DND-41 (cell line): ENCODE measurements around the gene AMDHD1.

ENCODE experiments used
- ATAC-seq: fragments of 200-7000 bp; cut with Tn5 transposase; 3 replicates; pipeline ENCODE4 v1.9.1; 2021; ENCODE audit warnings: low read depth; ENCODE audit not compliant: insufficient read depth
- DNase-seq: peaks from one replicate; pipeline ENCODE4 v3.0.0-alpha.2; 2020
- H2AFZ ChIP-seq: 2 replicates; pipeline ENCODE4 v1.6.0; 2012; ENCODE audit warnings: low read depth, low read length
- H3K27ac ChIP-seq: 2 replicates; pipeline ENCODE4 v1.5.1; 2012; ENCODE audit warnings: low read length, inconsistent platforms
- H3K27me3 ChIP-seq: fragments of 200-600 bp; sonication (generic); 2 replicates; pipeline ENCODE4 v1.6.0; 2012; ENCODE audit warnings: low read length, mild to moderate bottlenecking, inconsistent platforms; ENCODE audit not compliant: insufficient read depth, poor library complexity
- H3K36me3 ChIP-seq: 2 replicates; pipeline ENCODE4 v1.5.1; 2012; ENCODE audit warnings: low read length, inconsistent platforms; ENCODE audit not compliant: insufficient read depth
- H3K4me1 ChIP-seq: 2 replicates; pipeline ENCODE4 v1.5.1; 2012; ENCODE audit warnings: mild to moderate bottlenecking, low read length; ENCODE audit not compliant: insufficient read depth
- H3K4me2 ChIP-seq: 2 replicates; pipeline ENCODE4 v1.6.0; 2012; ENCODE audit warnings: mild to moderate bottlenecking, moderate library complexity, low read length, inconsistent platforms; ENCODE audit not compliant: insufficient read depth
- H3K4me3 ChIP-seq, 2 experiments: fragments of 200-600 bp in 1 of 2; shearing (Covaris generic) in 1 of 2; 2 replicates each; pipeline ENCODE4 v1.5.1; 2012 to 2016; ENCODE audit warnings: inconsistent platforms in 2 of 2, low read length in 2 of 2, mild to moderate bottlenecking in 2 of 2, low read depth in 1 of 2, moderate library complexity in 1 of 2
- H3K79me2 ChIP-seq: 2 replicates; pipeline ENCODE4 v1.6.0; 2012; ENCODE audit warnings: low read length, inconsistent platforms; ENCODE audit not compliant: insufficient read depth
- H3K9ac ChIP-seq: 2 replicates; pipeline ENCODE4 v1.6.0; 2012; ENCODE audit warnings: low read depth, mild to moderate bottlenecking, inconsistent platforms, low read length, moderate library complexity
- H3K9me3 ChIP-seq: 2 replicates; pipeline ENCODE4 v1.5.1; 2012; ENCODE audit warnings: low read length, moderate library complexity, mild to moderate bottlenecking, inconsistent platforms; ENCODE audit not compliant: insufficient read depth, severe bottlenecking
- H4K20me1 ChIP-seq: 2 replicates; pipeline ENCODE4 v1.6.0; 2012; ENCODE audit warnings: low read length; ENCODE audit not compliant: insufficient read depth
- CTCF ChIP-seq: IDR thresholded peaks from 2 replicates; pipeline ENCODE4 v1.5.1; 2012; ENCODE audit warnings: borderline replicate concordance, low read length, moderate library complexity, mild to moderate bottlenecking; ENCODE audit not compliant: poor library complexity, severe bottlenecking; ENCODE audit errors: extremely low read depth
- EZH2 ChIP-seq: IDR thresholded peaks from 3 replicates; pipeline ENCODE4 v1.6.1; 2012; ENCODE audit warnings: borderline replicate concordance, low read depth, mild to moderate bottlenecking, moderate library complexity, low read length, inconsistent platforms; ENCODE audit not compliant: severe bottlenecking

Gene AMDHD1

GRCh38 chr12:95988506-95989275 lies 45.6 kb downstream of the AMDHD1 start:
- H3K27ac ChIP-seq, result no peak overlapping the region
- H3K4me2 ChIP-seq, result no peak overlapping the region
- TF ChIP-seq CTCF, result no peak
- no peak for TF ChIP-seq EZH2
- no peaks in the 10 kb centered on the region for H4K20me1 ChIP-seq
- no peaks in the 10 kb centered on the region for H3K9me3 ChIP-seq
- no peak overlapping the region for H3K9ac ChIP-seq
- no peaks in the 10 kb centered on the region for H3K27me3 ChIP-seq
- no peaks in the 10 kb centered on the region for H3K36me3 ChIP-seq
- H3K4me3 ChIP-seq, result no peak overlapping the region
- H3K79me2 ChIP-seq, result no peaks in the 10 kb centered on the region
- ATAC-seq (no peak), DNase-seq (no peak)
- H2AFZ ChIP-seq, result no peak overlapping the region
- no peaks in the 10 kb centered on the region for H3K4me1 ChIP-seq

- no peaks in the 10 kb centered on the region for H4K20me1 ChIP-seq
- no peak overlapping the region for H2AFZ ChIP-seq
- no peak overlapping the region for H3K4me3 ChIP-seq
- no peak overlapping the region for H3K9ac ChIP-seq
- ATAC-seq (no peak), DNase-seq (no peak)
- no peak overlapping the region for H3K4me2 ChIP-seq
- H3K27me3 ChIP-seq, result no peaks in the 10 kb centered on the region
- H3K36me3 ChIP-seq, result no peaks in the 10 kb centered on the region
- no peaks in the 10 kb centered on the region for H3K4me1 ChIP-seq
- no peaks in the 10 kb centered on the region for H3K79me2 ChIP-seq
- no peak for TF ChIP-seq CTCF
- TF ChIP-seq EZH2, result no peak
- H3K9me3 ChIP-seq, result no peaks in the 10 kb centered on the region
- H3K27ac ChIP-seq, result no peak overlapping the region
Measured at GRCh38 chr12:95989504-95990123, 46.5 kb downstream of the AMDHD1 start.

- TF ChIP-seq CTCF (no peak), EZH2 (no peak)
- Histone ChIP-seq H3K4me2 (no peak overlapping the region), H3K27ac (no peak overlapping the region), H3K9me3 (no peaks in the 10 kb centered on the region), H3K9ac (no peak overlapping the region), H3K36me3 (no peaks in the 10 kb centered on the region), H3K27me3 (no peaks in the 10 kb centered on the region), H2AFZ (no peak overlapping the region), H3K4me1 (no peaks in the 10 kb centered on the region), H3K4me3 (no peak overlapping the region), H4K20me1 (no peaks in the 10 kb centered on the region), H3K79me2 (no peaks in the 10 kb centered on the region)
- ATAC-seq (no peak), DNase-seq (no peak)
Measured at GRCh38 chr12:95990136-95990535, 47.0 kb downstream of the AMDHD1 start.
